ENCODE results near the gene RFC1. TPM values are rescaled to one million over a fixed set of nuclear protein-coding genes. Genes with fewer than 3 reads are reported as not detected.
A peak's percentile ranks its signal among the peaks of the same experiment; 100 is the strongest.
"Not testable (repeated sequence)": the region's sequence is repeated elsewhere in the genome, so short reads cannot be mapped to it uniquely, and the experiment has no call there.

RFC1 gene
- total and polyA plus RNA-seq, 9 of the 15 experiments (the other 6 are each of a cell fraction or from before 2014, with no cell fraction given) = 16.8 to 85.6 (median 45.2) TPM

GRCh38 chr4:39406763-39407583, 40.8 kb upstream of the RFC1 start, which contains the start of gene KLB:
TSS of gene KLB (plus strand) at chr4:39406930. CDS start at chr4:39406950, 20 bp downstream.
- POLR2A ChIA-PET = interaction anchor here (1.2 to 1.6 kb wide), 3 partner anchors 16 to 173 kb away, joined by 3 to 4 read pairs (median 4); no protein-coding TSS in a partner anchor
- no peak for FAIRE-seq
- BruUV-seq (replicated peaks) = no TSS peak
- no peak for DNase-seq (ENCODE audit: extremely low read depth in 1 of 4, low spot score in 3 of 4)
- no peaks in the 10 kb centered on the region for H3K79me2 ChIP-seq (ENCODE audit: control insufficient read depth, insufficient read depth, low read length)
- TF ChIP-seq MEIS2 (IDR thresholded peaks at IDR 0.05; ENCODE audit: partially characterized antibody) (peak; percentile 43), RCOR1 (IDR thresholded peaks at IDR 0.05; ENCODE audit: borderline replicate concordance in 1 of 2, low read depth in 2 of 2, low read length in 2 of 2) (peak in 1 of 2 experiments; percentile 42; a peak in 1 of 4 replicates), SREBF2 (CRISPR knock-in tag; IDR thresholded peaks at IDR 0.05) (no peak), ARID3A (IDR thresholded peaks at IDR 0.05; ENCODE audit: borderline replicate concordance, low read depth, low read length) (no peak), PBX2 (CRISPR knock-in tag; IDR thresholded peaks at IDR 0.05; ENCODE audit: low read depth) (no peak), PBX2 (tag; conservative IDR thresholded peaks at IDR 0.05; ENCODE audit: low read depth) (peak; percentile 40; the same call in 1 of the 2 replicates)
- CTCF ChIA-PET (ENCODE audit: low intra/inter-chr PET ratio) = no interaction called here
- H3K27ac ChIP-seq (ENCODE audit: extremely low read depth, low read depth, low read length) = no peak within 1 kb of the TSS
- H4K20me1 ChIP-seq (replicated peaks; ENCODE audit: control insufficient read depth, insufficient read depth, low read length) = no peaks in the 10 kb centered on the region
- H3K9ac ChIP-seq (ENCODE audit: insufficient read depth in 1 of 2, low read depth in 2 of 2, low read length in 2 of 2) = no peak within 1 kb of the TSS; a peak in 1 of 4 replicates
- intact Hi-C loops (cut with micrococcal nuclease) (no loop called here), in situ Hi-C loops (cut with MboI) (no loop called here)
- no peak within 1 kb of the TSS for H3K4me2 ChIP-seq (ENCODE audit: insufficient read depth, low read length)
- H3K9me3 ChIP-seq (replicated peaks; ENCODE audit: control insufficient read depth, insufficient read depth, low read depth, low read length) = no peaks in the 10 kb centered on the region
- ATAC-seq = no peak; the same call in 2 of the 3 replicates
- no peaks in the 10 kb centered on the region for H3K36me3 ChIP-seq (ENCODE audit: control insufficient read depth, insufficient read depth, low read length)
- H3K4me1 ChIP-seq (replicated peaks in 1 of 2; ENCODE audit: control insufficient read depth in 2 of 2, insufficient read depth in 2 of 2, low read length in 2 of 2) = no peaks in the 10 kb centered on the region
- H3K4me3 ChIP-seq = no peak within 1 kb of the TSS
- H3K27me3 ChIP-seq (ENCODE audit: control insufficient read depth in 2 of 2, insufficient read depth in 2 of 2, low read length in 2 of 2) = no peaks in the 10 kb centered on the region
- no peak within 1 kb of the TSS for H2AFZ ChIP-seq (ENCODE audit: low read depth, low read length)
- no peaks in the 10 kb centered on the region for H3K9me1 ChIP-seq (ENCODE audit: control insufficient read depth, insufficient read depth, low read length)
- WGBS (ENCODE audit: insufficient coverage, low coverage, missing lambda C conversion rate) = 4% methylated on average over 12 of the region's 12 CpGs

DNA sequence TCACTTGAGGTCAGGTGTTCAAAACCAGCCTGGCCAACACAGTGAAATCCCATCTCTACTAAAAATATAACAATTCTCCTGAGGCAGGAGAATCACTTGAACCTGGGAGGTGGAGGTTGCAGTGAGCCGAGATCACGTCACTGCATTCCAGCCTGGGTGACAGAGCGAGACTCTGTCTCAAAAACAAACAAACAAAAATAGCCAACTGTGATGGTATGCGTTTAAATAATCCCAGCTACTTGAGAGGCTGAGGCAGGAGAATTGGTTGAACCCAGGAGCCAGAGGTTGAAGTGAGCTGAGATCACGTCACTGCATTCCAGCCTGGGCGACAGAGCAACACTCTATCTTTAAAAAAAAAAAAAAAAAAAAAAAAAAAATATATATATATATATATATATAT, 35.5 kb upstream of the RFC1 start:
- DNase-seq (ENCODE audit: extremely low read depth in 1 of 4, low spot score in 3 of 4); CTCF ChIA-PET (ENCODE audit: low intra/inter-chr PET ratio); H3K36me3 ChIP-seq (ENCODE audit: control insufficient read depth, insufficient read depth, low read length); H3K4me3 ChIP-seq; H3K27me3 ChIP-seq (ENCODE audit: control insufficient read depth in 2 of 2, insufficient read depth in 2 of 2, low read length in 2 of 2); H3K4me1 ChIP-seq (replicated peaks in 1 of 2; ENCODE audit: control insufficient read depth in 2 of 2, insufficient read depth in 2 of 2, low read length in 2 of 2); intact Hi-C loops (cut with micrococcal nuclease); H3K4me2 ChIP-seq (ENCODE audit: insufficient read depth, low read length); H4K20me1 ChIP-seq (replicated peaks; ENCODE audit: control insufficient read depth, insufficient read depth, low read length); H3K27ac ChIP-seq (ENCODE audit: extremely low read depth, low read depth, low read length); H3K9me3 ChIP-seq (replicated peaks; ENCODE audit: control insufficient read depth, insufficient read depth, low read depth, low read length); H2AFZ ChIP-seq (ENCODE audit: low read depth, low read length); H3K79me2 ChIP-seq (ENCODE audit: control insufficient read depth, insufficient read depth, low read length); H3K9ac ChIP-seq (ENCODE audit: insufficient read depth in 1 of 2, low read depth in 2 of 2, low read length in 2 of 2); in situ Hi-C loops (cut with MboI); FAIRE-seq; POLR2A ChIA-PET; ATAC-seq; H3K9me1 ChIP-seq (ENCODE audit: control insufficient read depth, insufficient read depth, low read length); BruUV-seq (replicated peaks): not testable (repeated sequence)
- WGBS (ENCODE audit: insufficient coverage, low coverage, missing lambda C conversion rate) = 33% methylated on average over 5 of the region's 6 CpGs
